GM18858 (cell line): ENCODE data around the gene POMT2.
"Not testable (repeated sequence)": the region's sequence is repeated elsewhere in the genome, so short reads cannot be mapped to it uniquely, and the experiment has no call there.

Source experiments
- ATAC-seq: cut with Tn5 transposase; IDR thresholded peaks from one replicate; pipeline ENCODE4 v1.9.1; 2021; ENCODE audit not compliant: unreplicated experiment

Gene POMT2

DNA sequence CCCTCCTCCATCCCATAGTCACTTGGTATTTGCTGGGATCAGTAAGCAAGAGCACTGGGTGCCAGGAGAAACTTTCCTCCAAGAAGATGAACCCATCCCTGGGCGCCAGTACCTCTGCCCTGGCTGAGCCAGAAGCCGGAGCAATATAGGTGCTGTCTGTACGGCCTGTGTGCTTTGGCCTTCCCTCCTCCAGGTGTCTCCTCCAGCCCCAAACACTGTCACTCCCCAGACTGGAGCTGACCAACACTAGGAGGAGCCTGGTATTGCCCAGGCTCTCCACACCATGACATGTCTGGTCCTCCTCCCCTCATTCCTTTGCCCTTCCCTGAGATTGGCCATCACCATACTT, 5.0 kb upstream of the POMT2 start:
- ATAC-seq = no peak

DNA sequence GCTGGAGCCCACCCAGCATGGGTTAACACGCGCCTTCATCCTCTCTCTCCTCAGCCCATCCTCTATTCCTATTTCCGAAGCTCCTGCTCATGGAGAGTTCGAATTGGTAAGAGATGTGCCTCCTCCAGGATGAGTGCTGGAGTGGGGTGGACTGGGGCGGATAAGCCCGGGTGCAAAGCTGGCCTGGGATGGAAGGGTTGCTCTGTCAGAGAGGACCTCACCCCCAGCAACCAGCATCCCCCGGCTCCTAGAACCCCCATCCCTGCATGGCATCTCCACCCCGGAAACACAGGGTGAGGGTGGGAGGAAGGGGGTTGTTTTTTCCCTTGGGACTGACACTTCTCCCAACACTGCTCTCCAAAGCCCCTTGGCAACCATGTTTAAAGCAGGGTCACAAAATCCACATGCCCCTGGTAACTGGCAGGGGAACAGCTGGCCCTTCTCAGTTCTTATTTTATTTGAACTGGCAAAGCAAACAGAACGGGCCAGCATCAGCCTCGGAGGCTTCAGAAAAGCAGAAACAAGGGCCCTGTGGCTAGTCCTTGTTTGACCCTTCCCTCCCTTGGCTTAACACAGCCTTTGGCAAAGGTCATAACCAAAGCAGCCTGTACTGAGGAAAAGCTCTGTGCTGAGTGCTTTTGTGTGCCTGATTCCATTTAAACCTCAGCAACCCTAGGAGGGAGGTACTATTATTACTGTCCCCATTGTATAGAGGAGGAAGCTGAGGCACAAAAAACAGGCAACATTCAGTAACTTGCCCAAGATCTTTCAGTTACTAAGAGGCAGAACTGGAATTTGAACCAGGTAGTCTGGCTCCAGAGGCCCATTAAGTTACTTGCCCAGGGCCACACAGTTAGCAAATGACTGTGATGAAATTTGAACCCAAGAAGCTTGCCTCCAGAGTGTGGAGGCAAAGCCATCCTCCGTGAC, 4.4 kb upstream of the POMT2 start:
- ATAC-seq = no peak

DNA sequence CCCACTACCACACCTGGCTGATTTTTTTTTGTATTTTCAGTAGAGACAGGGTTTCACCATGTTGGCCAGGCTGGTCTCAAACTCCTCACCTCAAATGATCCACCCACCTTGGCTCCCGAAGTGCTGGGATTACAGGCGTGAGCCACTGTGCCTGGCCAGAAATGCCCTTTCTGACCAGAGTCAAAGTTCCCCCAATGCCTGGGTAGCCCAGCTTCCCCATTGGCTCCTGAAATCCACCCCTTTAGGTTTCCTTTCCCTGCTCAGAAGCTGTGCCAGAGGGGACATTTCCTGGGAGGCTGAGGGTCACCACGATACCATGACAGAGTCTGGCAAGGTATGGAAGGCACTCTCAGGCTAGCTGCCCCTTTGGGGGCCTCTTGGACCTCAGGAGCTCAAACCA, 3.6 kb upstream of the POMT2 start:
- ATAC-seq = no peak

- no peak for ATAC-seq
These were observed 2.9 kb upstream of the POMT2 start for GRCh38 chr14:77323571-77323970.

- ATAC-seq = no peak
These were observed 2.3 kb upstream of the POMT2 start for GRCh38 chr14:77322951-77323350.

- no peak for ATAC-seq
These were observed 1.7 kb upstream of the POMT2 start for GRCh38 chr14:77322250-77322902.

GRCh38 chr14:77319422-77319821, 1.3 kb downstream of the POMT2 start:
- ATAC-seq = no peak

DNA sequence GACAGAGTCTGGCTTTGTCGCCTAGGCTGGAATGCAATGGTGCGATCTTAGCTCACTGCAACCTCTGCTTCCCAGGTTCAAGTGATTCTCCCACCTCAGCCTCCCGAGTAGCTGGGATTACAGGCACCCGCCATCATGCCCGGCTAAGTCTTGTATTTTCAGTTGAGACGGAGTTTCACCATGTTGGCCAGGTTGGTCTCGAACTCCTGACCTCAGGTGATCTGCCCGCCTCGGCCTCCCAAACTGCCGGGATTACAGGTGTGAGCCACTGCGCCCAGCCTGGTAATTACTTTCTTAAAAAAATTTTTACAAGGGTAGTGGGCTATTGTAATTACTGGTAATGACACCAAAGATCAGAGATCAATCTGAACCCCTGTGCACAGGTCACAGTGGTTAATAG, 1.9 kb downstream of the POMT2 start:
- not testable (repeated sequence) for ATAC-seq

DNA sequence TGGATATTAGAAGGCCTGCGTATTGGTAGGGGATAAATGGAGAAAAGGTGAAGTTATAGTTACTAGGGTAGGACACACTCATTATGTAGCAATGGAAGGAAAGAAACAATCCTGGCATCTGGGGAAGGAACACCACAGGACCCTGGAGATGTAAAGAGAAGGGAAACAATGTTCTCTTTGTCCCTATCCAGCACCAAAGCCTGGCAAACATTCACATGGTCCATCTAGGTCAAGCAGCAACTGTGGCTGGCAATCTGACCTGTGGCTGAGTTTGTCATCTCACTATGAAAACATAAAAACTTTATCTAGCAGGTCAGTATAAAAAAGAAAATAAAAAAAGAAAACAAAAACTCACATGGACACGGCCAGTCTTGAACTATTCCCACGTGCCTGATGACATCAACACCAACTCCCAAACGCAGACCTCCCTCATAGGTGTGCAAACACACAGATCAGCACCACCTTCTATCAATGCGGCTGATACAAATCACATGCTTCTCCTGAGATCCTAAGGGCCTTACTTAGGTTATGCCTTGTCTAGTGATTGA, 2.6 kb downstream of the POMT2 start:
- ATAC-seq = no peak

- no peak for ATAC-seq
These were observed 3.8 kb downstream of the POMT2 start for GRCh38 chr14:77316872-77317301.

DNA sequence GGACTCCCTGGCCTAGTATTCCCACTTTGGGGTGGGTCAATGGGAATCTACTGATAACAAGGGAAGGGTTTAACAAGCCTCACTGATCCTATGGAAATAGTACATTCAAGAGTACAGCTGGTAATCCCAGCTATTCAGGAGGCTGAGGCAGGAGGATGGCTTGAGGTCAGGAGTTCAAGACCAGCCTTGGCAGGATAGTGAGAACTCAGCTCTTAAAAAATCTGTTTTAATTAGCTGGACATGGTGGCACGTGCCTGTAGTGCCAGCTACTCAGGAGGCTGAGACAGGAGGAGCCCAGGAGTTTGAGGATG, 4.5 kb downstream of the POMT2 start:
- no peak for ATAC-seq

GRCh38 chr14:77314539-77315457, 5.9 kb downstream of the POMT2 start:
- no peak for ATAC-seq

DNA sequence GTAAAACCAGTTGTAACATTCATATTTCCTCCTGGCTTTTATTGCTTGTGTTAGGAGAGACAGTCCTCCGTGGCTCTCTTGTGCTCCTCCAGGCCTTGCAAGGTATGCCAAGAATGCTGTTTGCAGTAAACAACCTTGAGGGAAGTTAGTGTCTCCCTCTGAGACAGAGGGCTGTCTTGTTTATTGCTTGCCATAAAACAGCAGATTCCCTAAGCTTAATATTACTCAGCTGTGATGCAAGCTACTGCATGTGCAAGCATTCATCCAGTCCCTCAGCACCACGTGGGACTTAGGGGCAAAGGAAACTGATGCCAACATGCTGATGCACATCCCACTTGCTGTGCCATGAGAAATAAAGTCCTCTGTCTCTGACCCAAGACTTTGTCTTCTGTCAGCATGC, 6.6 kb downstream of the POMT2 start:
- no peak for ATAC-seq

DNA sequence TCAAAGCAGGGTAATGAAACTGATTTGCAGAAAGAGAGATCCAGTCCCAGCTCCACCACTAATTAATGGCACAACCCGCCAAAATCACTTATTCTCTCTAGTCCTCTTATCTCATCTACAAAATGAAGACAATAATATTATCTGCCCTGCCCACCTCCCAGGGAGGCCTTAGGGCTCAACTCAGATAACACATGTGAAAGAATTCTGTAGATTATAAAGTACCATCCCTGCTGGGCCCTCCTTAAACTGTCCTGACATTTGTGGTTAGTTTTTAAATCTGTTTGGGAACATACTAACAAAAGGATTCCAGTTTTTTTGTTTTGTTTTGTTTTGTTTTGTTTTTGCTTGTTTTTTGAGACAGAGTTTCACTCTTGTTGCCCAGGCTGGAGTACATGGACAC, 7.3 kb downstream of the POMT2 start:
- no peak for ATAC-seq

DNA sequence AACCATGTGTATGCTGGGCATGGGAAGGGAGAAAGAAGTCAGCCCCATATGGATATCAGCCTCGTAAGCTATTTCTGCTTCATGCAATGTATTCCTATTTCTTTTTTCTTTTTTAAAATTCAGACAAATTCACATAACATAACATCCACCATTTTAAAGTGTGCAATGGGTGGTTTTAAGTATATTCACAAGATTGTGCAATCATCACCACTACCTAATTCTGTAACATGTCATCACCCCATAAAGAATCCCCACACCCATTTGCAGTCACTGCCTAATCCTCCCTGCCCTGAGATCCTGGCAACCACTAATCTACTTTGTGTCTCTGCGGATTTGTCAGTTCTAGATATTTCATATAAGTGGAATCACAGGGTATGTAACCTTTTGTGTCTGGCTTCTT, 9.5 kb downstream of the POMT2 start:
- ATAC-seq = no peak

- ATAC-seq = no peak
These were observed 10.7 kb downstream of the POMT2 start for GRCh38 chr14:77310026-77310425.

- no peak for ATAC-seq
These were observed 11.6 kb downstream of the POMT2 start for GRCh38 chr14:77309131-77309530.

DNA sequence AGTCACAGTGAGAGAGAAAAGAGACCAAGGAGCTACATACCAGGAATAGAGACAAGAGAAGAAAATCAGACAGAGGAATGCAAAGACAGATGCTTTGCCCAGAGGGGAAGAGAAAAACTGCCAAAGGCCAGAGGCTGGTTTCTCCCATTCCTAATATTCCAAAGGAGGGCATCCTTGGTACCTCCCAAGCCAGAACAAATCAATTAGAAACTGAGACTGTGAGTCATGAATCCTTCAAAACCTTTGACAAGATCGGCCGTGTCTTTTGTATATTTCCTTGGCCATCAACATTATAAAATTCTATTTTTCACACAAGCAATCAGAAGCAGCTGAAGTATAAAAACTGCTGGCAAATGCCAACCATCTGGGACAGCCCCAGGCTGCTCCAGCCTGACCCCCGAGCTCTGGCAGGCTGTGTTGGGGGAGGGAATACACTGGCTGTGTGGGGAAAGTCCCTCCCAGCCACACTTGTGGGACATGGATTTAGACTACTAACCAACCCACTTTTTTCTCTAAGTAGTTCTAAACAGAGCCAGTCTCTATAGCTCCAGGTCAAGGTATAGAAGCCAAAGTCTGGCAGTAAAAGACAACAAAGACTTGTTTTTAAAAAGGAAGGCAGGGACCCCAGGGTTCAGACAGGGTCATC, 13.7 kb downstream of the POMT2 start:
- ATAC-seq = no peak

DNA sequence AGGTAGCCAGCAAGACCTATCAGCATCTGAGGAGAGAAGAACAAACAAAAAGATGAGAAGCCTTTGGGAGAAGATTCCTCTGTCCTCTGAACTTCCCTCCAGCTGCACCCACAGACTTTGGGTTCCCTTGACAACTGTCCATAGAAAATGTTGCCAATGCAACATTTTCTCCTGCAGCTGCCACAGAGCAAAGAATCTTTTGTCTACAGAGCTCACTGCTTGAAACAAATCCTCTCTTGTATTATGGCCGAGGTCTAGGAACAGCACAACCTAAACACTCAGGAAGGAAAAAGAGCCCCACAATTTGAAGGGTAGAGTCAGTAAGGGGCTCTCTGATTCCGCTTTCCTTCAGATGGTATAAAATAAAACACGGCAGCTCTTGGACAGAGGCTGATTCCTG, 14.3 kb downstream of the POMT2 start:
- no peak for ATAC-seq

DNA sequence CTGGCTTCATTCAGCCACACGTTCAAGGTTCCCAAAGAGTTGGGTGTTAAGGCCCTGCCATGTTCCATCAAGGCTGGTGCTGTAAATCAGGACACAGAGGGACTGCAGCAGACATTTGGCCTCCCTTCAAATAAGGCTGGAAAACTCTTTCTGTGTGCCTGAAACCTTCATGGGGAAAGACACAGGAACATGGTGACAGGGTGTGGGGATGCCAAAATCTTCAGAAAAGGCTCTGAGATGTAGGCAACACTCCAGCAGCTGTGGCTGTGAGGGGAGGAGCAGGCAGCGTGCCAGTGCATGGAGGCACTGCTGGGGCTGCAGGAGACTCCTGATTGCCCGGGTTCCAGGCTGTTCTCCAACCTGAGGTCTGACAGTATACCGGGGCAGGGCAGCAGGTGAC, 15.0 kb downstream of the POMT2 start:
- ATAC-seq = no peak
